Measurements from ENCODE around the gene ARHGEF40.

ARHGEF40 gene

DNA sequence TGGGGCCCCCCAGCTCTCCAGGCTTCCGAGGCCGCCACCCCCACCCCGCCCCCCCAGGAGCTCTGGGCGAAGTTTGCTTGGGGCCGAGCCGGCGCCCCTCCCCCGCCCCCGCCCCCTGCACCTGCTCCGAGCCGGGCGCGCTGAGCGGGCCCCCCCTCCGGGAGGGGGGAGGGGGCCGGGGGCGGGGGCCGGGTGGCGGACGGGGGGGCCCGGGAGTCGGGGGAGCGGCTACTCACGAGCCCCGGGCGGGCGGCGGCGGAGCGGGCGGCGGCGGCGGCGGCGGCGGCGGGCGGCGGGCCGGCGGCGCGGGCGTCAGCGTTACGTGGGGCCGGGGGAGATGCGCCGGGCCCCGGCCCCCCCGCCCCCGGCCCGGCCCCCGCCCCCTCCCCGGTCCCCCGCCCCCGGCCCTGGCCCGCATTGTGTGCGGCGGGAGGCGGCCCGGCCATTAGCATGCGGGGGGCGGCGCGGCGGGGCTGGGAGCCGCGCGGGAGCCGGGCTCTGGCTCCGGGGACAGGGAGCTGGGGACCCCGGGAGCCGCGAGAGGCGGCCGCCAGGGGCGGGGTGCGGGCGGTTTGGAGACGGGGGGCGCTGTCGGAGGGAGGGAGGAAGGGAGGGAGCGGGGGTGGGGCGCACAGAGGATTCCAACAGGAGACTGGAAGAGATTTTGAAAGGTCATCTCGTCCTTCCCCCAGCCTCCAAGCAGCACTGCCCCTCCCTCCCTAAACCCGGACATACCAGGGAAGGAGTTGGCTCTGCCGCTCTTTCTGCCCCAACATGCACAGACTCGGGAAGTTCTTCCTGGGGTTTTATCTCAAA, 28.2 kb downstream of the ARHGEF40 start, which contains the start of gene ZNF219:
Gene ZNF219 (minus strand): TSS at position 580 of the 816 bp plus-strand sequence. CDS start 5,064 bp downstream, outside the sequence.
- no peak for DNase-seq (ENCODE audit: low spot score)

DNA sequence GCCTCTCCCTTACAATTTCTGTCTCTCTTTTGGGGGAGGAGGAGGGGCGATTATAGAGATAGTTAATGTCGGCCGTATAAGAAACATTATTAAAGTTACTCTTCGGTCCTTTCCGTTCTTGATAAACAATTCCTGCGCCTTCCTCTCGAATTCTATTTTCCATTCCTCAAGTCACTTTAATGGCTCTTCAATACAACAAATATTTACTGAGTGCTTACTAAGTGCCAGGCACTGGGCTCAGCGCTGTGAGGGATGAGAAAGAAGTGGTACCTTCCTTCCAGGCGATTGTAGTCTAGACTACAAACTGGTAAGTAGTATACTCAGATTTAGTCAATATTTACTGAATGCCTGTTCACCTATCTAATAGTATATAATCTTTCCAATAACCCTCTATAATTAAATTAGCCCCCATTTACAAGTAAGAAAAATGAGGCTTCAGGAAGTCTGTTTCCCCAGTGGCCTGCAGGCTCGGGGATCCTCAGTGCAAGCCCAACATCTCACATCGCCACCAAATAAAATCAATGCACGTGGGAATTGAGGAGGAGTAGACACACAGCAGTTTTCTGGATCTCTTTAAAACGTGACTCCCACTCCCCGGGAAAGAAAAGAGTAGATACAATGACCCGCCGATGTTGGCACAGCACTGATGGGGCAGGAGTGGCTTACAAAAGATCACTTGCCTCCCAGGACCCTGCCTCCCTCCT, 28.9 kb downstream of the ARHGEF40 start:
- DNase-seq (ENCODE audit: low spot score) = no peak

DNA sequence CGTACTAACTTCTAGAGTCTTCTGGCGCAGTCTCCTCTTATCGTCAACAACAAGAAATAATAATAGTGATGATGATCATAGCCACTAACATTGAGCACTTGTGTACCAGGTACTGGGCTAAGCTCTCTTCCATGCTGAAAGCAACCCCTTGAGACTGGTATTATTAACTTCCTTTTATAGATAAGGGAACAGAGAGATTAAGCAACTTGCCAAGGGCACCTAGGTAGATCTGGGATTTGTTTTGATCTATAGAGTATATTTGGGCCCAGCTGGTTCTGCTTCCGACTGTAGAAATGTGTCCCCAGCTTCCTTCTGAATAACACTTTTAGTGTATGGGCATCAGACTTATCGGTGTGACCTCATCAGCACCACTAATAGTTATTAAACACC, 29.5 kb downstream of the ARHGEF40 start:
- DNase-seq (ENCODE audit: low spot score) = no peak

DNA sequence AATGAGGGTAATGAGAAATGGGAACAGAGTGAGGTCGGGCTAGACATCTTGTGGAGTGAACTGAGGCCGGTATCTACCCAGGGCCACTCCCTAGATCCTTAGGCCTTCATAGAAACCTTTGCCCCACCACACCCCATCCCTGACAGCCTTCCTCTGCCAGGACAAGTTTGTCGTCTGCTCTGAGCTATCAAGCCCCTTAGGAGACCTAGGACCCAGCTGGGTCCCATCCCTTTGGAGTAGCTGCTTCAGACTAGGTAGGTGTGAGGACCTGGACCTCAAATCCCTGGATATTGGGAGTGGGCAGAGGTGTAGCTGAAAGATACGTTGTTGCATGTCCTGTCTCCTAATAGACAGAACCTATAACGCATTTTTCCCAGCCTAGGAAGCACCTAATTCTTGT, 30.8 kb downstream of the ARHGEF40 start, which contains the start of gene TMEM253:
Gene TMEM253 (plus strand): TSS at position 136 of the 400 bp plus-strand sequence. CDS start 278 bp downstream, outside the sequence.
- no peak for DNase-seq (ENCODE audit: low spot score)

DNA sequence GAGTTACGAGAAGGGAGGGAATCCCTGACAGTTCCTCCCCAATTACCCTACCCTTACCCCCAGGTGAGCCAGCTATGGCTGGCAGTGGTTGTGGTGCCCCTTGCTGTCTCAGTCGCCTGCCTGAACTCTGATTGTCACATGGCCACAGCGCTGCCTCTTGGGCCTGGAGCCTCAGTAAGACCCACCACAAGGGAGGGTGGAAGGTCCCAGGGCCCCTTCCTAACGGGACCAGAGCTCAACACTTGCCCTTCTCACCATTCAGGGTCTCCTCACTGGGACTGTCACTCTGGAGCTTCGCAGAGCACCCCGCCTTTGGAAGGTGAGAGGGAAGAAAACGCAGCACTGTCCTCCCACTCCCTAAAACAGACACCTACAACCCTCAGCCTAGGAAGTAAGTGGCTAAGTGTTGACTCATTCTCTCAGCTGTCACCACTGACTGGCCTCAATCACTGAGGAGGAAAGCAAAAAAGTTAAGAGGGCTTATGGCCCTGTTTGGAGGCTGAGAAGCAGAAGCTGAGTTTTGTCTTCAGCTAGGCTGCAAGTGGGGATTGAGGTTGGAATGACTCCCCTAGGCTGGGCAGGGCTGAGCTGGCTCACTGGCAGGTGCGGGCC, 31.8 kb downstream of the ARHGEF40 start:
- no peak for DNase-seq (ENCODE audit: low spot score)

DNA sequence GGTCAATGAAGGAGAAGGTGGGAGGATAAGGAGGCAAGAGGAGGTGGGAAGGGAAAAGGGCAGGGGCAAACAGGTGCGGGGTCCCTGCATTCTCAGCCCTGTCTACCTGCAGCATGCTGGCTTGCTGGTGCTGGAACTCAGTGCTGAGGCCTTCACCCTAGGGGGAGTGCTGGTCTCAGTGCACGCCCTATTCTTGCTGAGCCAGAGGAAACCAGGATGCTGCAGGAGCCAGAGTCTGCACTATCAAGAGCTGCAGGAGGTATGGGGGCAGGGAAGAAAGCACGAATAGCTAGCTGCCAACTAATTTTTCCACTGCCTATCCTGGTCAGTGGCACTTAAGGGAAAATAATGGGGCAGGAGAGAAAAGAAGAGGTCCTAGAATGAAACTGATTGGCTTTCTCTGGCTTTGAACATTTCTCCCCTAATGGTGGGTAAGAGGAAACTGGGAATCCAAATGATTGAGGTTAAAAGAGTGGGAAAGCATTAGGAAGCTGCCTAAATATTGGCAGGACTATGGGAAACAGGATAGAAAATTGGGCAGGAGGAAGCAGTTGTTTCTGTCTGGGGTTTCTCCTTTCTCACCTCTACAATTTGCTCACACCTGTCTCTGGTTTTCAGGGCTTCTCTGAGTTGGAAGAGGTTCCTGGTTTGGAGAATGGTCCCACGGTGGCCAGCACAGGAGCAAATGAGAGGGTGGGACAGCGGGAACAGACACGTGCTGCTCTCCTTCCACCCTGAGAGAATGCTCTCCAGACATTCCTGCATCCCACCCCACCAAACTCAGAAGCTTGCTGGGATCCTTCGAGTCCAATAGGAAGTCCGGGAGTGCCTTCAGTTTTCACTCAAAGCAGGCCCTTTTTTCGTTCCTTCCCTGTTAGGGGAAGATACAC, 32.7 kb downstream of the ARHGEF40 start:
- DNase-seq (ENCODE audit: low spot score) = no peak

DNA sequence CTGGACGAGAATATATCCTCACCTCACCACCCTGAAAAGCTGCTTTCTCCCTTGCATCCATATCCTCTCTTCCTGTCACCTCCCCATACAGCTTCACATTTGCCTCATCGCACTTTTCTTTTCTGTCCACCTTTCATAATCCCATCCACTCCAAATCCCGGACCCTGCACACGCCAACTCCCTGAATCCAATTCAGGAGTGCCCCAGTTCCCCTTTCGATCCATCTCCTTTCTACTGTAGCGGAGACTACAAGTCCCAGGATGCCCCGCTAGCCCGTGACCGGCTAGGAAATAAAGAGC, 33.3 kb downstream of the ARHGEF40 start:
- no peak for DNase-seq (ENCODE audit: low spot score)

DNA sequence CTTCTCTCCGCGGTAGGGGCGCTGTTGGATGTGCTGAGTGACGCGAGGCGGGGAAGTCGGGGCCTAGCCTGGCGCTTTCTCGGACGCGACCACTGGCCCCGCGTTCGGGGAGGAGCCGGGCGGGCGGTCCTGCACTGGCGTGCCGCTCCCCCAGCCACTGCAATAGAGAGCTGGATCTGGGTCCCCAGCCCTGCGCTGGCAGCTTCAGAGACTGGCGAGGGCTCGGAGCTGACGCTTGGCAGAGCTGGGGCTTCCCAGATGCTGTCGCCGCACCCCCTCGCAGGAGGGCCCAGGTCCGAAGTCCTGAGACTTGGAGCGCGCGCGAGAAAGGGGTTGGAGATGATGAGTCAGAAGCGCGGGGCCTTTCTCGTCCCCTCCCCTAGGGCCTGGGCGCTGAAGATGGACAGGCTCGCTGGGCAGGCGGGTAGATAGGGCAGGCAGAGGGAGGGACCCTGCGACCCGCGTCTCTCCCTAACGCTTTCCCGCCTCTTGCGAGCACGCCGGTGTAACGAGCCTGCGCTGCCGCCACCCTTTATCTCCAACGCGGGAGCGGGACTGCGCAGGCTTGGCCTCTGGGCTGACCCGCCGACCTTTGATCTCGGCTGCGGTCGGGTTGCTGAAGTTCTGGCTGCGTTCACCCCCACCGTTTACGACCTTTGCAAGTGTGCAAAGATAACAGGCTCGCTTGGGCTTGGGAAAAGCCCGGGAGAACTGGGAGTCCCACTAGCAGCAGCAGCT, 33.8 kb downstream of the ARHGEF40 start:
- peak; percentile 96 for DNase-seq (ENCODE audit: low spot score)

DNA sequence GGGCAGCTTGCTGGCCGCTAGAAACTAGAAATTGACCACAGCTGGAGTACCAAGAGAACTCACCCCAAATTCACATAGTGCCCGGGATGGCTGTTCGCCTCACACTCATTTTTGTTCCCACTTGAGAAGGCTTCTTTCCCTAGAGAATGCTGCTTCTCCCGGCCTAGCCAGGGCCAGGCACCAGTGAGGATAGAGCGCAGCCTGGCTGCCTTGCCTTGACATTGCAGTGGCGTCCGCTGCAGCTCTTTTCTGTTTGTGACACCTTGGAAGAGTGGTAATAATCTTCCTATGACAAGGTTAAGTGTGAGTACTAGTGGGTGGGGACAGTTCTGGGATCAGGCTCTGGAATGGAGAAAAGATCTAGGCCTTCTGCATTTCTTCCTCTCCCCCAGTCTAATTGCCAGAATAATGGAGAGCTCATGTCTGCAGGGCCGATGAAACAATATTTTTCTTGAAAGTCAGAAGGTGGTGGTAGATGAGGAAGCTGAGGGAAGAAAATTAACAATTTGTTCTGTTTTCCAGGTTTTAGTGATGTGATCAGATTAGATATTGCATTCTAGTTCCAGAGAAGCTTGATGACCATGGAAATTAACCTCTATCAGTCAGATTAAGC, 34.5 kb downstream of the ARHGEF40 start:
- no peak for DNase-seq (ENCODE audit: low spot score)

DNA sequence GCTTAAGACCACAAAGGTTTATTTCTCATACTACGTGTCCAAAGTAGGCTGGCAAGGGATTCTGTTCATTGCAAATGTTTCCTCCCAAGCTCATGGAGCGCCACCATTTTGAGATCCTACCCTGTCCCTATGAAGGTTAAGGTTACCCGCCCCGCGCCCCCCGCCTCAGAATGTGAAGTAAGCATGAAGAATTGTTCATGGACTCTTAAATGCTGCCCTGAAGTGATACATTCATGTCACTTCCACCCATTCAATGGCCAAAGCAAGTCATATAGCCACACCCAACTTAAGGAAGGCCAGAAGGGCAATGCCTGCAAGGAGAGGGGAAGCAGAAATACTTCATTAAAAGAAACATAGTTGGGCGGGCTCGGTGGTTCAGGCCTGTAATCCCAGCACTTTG, 35.0 kb downstream of the ARHGEF40 start:
- DNase-seq (ENCODE audit: low spot score) = no peak

DNA sequence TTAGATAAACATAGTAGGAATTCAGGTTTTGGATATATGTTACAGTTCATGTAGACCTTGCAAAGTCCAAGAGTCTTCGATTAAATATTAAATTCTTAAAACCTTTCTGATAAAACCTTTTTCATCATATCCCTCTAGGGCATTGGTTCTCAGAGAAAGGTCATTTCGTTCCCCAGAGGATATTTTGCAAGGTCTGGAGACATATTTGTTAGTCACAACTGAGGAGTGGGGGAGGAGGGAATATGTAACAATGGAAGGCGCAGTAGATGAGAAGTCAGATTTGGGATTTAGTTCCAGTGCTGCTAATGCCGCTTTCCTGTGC, 36.0 kb downstream of the ARHGEF40 start:
- no peak for DNase-seq (ENCODE audit: low spot score)

DNA sequence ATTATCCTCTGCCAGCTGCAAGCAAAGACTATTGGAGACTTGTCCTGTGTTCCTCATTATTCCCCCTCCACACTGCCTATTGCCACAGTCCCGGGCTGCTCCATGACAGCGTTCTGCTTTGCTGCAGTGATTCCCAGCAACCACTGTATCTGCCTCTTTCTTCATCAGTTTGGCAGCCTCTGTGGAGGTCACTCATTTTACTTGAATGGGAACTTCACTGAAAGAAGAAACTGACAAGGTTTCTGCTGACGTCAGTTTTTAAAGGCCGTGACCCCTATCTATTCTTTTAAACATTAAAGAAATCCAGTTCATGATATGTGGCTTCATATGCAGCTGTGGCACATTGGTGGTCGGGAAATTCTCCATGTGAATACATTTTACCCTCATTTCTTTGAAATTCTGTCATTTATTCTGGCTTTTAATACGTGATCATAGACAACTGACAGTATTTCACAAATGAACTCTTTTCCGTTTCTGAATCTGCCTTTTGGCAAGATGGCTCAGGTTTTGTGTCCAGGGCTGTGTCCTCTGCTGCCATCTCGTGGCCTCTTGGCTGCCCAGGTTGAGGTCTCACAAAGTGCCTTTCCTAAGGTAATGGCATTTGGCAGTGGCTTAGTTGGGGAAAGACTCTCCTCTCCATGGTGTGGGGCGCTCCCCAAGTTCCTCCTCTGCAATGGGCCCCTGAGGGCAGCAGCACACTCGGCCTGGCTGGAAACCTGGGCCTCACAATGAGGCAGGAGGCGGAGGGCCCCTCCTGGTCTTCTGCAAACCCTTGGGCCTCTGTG, 36.6 kb downstream of the ARHGEF40 start:
- DNase-seq (ENCODE audit: low spot score) = no peak

DNA sequence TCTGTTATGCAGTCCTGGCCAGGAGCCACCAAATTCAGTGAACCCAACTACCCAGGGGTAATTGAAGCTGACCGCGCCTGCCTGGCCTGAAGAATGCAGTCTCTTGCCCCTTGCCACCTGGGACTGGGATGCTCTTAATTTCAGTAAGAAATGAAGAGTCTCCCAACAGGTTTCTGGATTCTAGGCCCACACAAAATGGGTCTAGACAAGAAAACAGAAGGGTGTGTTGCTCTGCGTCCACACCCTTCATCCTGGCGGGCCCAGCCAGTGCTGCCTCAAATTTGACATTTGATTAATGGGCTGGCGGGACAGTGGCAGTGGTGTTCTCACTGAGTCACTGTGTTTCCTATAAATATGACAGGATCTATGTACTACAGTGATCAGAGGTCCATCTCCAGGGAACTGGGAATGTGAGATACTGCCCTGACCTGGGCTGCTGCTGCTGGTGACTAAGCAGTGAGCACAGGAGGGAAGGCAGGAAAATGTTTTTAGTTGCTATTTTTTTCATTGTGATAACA, 37.2 kb downstream of the ARHGEF40 start:
- DNase-seq (ENCODE audit: low spot score) = no peak

DNA sequence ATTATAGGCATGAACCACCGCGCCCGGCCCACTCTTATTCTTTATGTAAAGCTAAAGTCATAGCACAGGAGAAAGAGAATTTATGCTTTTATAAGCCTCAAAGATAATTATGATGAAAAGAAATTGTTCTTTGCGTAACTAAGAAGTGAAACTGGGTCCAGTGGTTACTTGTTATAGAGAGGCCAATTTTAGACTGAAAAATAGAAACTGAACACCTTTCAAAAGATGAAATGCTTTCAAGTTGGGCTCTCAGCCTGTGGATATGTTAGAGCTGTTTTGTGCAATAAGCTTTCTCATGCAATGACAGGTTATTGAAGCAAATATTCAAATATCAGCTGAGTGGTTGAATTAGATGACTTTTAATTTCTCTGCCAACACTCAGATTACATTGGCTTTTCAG, 38.7 kb downstream of the ARHGEF40 start:
- no peak for DNase-seq (ENCODE audit: low spot score)

DNA sequence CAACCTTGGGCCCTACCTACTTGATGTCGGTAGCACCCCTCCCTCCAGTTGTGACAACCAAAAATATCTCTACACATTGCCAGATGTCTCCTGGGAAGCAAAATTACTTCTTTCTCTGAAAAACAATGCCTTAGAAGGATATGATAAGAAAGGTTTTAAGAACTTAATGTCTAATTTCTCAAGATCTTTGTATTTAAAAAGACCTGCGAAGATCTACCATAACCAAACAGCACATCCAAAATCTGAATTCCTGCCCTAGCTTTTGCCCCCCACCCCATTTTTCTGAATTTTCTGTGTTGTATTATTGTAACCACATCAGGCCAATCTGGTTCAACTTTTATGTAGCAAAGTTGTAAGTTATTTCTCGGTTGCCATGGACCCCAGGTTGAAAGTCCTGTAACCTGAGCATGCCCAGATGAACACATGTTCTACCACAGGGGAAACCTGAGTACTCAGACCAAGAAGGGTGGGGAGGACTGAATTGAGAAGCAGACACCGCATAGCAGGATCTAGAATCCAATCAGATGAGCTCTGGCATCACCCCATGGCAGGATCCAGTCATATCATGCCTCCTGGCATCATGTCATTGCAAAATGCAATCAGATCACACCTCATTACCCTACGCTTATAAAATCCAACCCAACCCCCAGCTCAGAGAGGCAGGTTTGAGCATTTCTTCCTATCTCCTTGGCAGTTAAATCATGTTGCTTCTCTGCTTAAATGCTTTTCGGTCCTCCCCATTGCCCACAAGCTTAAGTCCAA, 39.5 kb downstream of the ARHGEF40 start:
- no peak for DNase-seq (ENCODE audit: low spot score)

DNA sequence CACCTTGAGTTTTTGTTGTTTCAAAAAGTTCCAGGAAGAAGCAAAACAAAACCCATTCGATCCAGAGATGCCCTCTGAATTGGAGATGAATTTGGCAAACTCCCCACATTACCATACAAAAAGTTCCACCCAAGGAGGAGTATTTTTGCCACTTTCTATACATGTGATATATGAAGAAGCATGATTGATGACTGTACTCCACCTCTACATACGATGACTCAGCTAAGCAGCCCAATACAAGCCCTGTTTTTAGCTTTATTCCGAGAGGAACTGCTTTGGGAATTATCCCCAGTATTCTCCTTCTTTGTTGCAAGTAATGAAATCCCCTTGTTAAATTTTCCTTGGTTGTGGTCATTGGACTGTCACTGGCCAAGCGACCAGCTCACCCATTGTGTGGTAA, 42.2 kb downstream of the ARHGEF40 start:
- DNase-seq (ENCODE audit: low spot score) = no peak

DNA sequence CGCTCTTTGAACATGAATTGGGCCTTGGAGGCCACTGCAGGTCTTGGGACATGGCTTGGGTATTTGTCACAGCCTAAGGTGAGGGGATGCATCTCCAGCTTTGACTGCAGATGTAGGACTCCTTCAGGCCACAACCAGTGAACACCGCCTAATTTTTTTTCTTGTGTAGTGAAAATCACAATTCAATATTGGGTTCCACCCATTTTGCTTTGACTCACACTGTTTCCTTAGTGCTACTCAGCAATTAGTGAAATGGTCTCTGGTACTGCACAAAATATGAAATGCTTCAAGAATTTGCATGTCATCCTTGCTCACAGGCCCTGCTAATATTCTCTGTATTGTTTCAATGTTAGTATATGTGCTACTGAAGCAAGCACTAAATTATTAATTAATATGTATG, 43.3 kb downstream of the ARHGEF40 start:
- DNase-seq (ENCODE audit: low spot score) = no peak

DNA sequence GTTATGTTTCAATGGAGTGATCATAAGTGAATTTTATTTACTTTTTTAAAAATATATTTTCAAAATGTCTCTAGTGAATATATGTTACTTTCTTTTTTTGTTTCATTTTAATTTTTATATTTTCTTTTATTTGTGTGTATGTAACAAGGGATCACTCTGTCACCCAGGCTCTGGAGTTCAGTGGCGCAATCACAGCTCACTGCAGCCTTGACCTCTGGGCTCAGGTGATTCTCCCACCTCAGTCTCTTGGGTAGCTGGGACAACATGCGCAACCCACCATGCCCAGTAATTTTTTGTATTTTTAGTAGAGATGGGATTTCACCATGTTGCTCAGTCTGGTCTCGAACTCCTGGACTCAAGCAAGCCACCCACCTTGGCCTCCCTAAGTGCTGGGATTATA, 48.8 kb downstream of the ARHGEF40 start:
- no peak for DNase-seq (ENCODE audit: low spot score)

DNA sequence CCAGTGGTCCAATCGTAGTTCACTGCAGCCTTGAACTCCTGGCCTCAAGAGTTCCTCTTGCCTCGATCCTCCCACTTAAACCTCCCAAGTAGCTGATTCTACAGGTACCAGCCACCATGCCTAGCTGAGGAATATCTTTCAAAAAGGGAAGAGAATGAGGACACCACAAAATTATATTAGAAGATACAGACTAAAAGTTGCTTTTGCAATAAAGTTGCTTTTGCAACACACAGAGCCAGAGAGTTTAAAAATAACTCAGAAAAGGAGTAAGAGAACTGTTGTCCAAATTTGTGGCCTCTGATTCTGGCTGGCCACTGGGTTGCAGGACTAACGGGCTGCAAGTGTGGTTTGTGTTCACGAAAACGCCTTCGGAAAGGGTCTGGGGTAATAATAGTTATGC, 50.6 kb downstream of the ARHGEF40 start:
- DNase-seq (ENCODE audit: low spot score) = no peak
